Ectodermal cell (in vitro differentiated cells): ENCODE data around the gene GABRR3.

Experiments used
- H3K27ac ChIP-seq: 2 replicates; pipeline ENCODE4 v1.7.0; 2013; ENCODE audit warnings: mild to moderate bottlenecking, low read depth, low read length; ENCODE audit not compliant: insufficient read depth, poor library complexity, severe bottlenecking
- H3K27me3 ChIP-seq: 2 replicates; pipeline ENCODE4 v1.7.0; 2013; ENCODE audit warnings: mild to moderate bottlenecking, low read length; ENCODE audit not compliant: insufficient read depth, control insufficient read depth, poor library complexity, severe bottlenecking
- H3K36me3 ChIP-seq: one replicate; pipeline ENCODE4 v1.7.0; 2013; ENCODE audit warnings: low read length; ENCODE audit not compliant: control insufficient read depth, insufficient read depth
- H3K4me1 ChIP-seq: one replicate; pipeline ENCODE4 v1.7.0; 2013; ENCODE audit warnings: low read length; ENCODE audit not compliant: control insufficient read depth, insufficient read depth
- H3K4me3 ChIP-seq: 2 replicates; pipeline ENCODE4 v1.7.0; 2013; ENCODE audit warnings: low read depth, low read length, control low read depth; ENCODE audit not compliant: insufficient read depth
- H3K9me3 ChIP-seq: 2 replicates; pipeline ENCODE4 v1.7.0; 2013; ENCODE audit warnings: mild to moderate bottlenecking, low read length, moderate library complexity; ENCODE audit not compliant: control insufficient read depth
- WGBS, 2 experiments: methylation state at CpG; one replicate each; pipeline ENCODE4 v1.1.7; 2013; ENCODE audit warnings: missing lambda C conversion rate in 2 of 2; 5-methylcytosine and 5-hydroxymethylcytosine counted together

GABRR3 gene

DNA sequence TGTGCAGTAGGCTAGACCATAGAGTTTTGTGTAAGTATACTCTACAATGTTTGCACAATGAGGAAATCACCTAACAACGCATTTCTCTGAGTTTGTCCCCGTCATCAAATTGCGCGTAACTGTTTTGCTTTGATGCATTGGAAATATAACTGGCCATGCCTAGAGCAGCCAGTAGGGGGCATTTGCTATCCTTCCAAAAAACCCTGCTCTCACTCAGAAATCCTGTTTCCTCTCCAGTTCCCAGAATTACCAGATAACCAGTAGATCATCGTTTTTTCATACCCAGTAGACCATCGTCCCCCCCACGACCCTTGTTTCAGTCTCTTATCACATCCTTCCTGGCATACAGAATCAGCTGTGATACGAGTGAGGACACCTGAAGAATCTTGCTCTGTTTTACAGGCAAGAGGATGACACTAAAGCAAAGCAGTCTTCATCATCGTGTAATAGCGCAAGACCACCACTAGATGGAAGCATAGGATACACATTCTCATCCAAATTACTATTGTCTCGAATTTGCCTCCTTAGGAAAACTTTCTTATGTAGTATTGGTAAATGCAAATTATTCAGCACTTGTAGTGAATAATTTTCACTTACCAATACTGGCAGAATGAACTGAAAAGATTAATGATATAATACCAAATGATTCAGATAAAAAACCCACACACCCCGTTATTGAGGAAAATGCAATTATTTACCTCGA is 4.4 kb upstream of the GABRR3 start:
- H3K27me3 ChIP-seq = no peaks in the 10 kb centered on the region
- 10 to 12% methylated on average over 10 of the region's 13 CpGs for WGBS, 2 experiments
- no peaks in the 10 kb centered on the region for H3K36me3 ChIP-seq
- no peaks in the 10 kb centered on the region for H3K4me1 ChIP-seq
- no peak overlapping the region for H3K27ac ChIP-seq
- peak overlapping the region; percentile 35 for H3K4me3 ChIP-seq
- peaks cover 3% of the 10 kb centered on the region for H3K9me3 ChIP-seq

DNA sequence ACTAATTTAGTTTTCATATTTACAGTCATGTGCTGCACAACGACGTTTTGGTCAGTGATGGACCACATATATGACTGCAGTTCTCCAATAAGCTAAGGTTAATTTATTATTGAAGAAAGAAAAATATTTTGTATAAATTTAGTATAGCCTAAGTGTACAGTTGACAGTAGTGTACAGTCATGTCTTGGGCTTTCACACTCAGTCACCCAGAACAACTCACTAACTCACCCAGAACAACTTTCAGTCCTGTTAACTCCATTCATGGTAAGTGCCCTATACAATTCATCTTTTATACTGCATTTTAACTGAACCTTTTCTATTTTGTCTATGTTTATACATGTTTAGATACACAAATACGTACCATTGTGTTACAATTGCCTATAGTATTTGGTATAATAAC is 3.8 kb upstream of the GABRR3 start:
- H3K27ac ChIP-seq = no peak overlapping the region
- H3K4me3 ChIP-seq = no peak overlapping the region
- no peaks in the 10 kb centered on the region for H3K27me3 ChIP-seq
- H3K36me3 ChIP-seq = no peaks in the 10 kb centered on the region
- peaks cover 3% of the 10 kb centered on the region for H3K9me3 ChIP-seq
- 93% methylated on average over 3 of the region's 3 CpGs for WGBS, 2 experiments
- no peaks in the 10 kb centered on the region for H3K4me1 ChIP-seq

DNA sequence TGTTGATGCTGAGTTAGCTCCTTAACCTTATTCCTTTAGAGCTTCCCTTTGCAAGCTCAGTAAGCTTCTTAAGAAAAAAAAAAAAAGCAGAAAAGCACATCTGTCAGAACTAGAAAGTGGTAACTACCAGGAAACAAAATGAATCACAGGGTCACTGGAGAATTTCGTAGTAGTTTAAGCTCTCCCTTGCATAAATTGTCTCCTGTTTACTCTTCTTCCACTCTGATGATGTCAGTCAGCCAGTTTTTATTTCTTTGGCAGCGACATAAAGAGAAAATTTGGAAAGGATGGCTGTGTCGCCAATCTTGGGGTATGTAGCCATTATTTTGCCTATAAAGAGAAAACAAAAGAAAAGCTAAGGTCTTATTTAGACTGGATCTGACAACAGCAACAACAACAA is 3.2 kb upstream of the GABRR3 start:
- H3K4me3 ChIP-seq = no peak overlapping the region
- no peaks in the 10 kb centered on the region for H3K36me3 ChIP-seq
- H3K9me3 ChIP-seq = peaks cover 3% of the 10 kb centered on the region
- WGBS, 2 experiments = 90 to 93% methylated on average over 3 of the region's 3 CpGs
- no peaks in the 10 kb centered on the region for H3K4me1 ChIP-seq
- H3K27me3 ChIP-seq = no peaks in the 10 kb centered on the region
- no peak overlapping the region for H3K27ac ChIP-seq

DNA sequence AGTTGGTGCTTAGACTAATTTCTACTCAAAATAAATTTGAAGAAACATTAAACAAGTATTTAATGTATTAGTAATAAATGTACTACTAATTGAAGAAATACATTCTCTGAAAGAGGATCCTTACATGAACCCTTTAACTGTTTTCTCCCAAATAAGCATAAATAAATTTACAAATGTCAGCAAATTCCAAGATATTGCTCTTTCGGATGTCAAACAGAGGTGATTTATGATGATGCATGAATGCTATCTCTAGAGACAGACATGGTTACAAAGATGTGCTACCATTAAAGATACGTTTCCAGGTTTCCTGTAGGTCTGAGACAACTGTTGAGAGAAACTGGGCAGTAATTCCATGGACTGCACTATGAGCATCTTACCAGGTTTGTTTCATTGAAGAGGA is 629 bp downstream of the GABRR3 start:
- Histone ChIP-seq H3K27me3 (no peaks in the 10 kb centered on the region), H3K4me1 (no peaks in the 10 kb centered on the region), H3K27ac (no peak overlapping the region), H3K4me3 (no peak overlapping the region), H3K36me3 (no peaks in the 10 kb centered on the region), H3K9me3 (no peaks in the 10 kb centered on the region)
- 91 to 94% methylated on average over 2 of the region's 2 CpGs for WGBS, 2 experiments

DNA sequence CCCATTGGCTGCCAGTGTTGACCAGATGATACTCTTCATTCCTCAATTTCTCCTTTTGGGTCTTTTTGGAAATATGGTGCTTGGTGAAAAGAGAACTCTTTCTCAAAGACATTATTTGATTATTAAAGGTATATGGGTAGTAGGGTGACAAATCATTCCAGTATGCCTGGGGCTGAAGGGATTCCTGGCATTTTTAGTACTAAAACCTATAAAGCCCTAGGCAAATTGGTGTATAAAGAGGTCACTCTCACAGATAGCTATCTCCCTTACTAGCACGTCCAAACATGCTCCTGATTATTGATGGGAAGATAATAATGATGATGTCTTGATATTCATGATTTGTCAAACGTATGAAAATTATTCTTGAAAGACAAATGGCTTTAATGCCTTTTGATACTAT is 1.1 kb downstream of the GABRR3 start:
- WGBS, 2 experiments = 94% methylated on average over 2 of the region's 2 CpGs; no CpG with 5 or more reads in 1 of the 2 experiments
- no peaks in the 10 kb centered on the region for H3K9me3 ChIP-seq
- H3K27ac ChIP-seq = no peak overlapping the region
- no peaks in the 10 kb centered on the region for H3K4me1 ChIP-seq
- no peaks in the 10 kb centered on the region for H3K36me3 ChIP-seq
- no peaks in the 10 kb centered on the region for H3K27me3 ChIP-seq
- no peak overlapping the region for H3K4me3 ChIP-seq

DNA sequence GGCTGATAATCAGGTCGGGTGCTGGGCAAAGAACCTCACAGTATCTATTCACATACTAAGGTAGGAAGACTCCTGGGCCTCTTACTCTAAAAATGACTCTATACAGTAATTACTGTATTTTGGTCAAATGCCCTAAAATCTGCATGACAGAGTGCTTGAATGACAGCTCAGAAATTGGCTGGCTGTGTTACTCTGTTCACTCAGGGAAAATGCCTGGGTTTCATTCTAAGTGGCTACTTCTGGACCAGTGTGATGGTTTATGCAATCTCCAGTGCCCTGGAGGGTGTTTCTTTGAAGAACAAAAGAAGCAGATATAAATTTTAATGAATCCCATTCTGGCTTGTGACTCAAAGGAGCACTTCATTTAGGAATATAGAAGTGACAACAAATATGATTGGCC is 2.2 kb downstream of the GABRR3 start:
- Histone ChIP-seq H3K27ac (no peak overlapping the region), H3K27me3 (no peaks in the 10 kb centered on the region), H3K4me3 (no peak overlapping the region), H3K36me3 (no peaks in the 10 kb centered on the region), H3K4me1 (no peaks in the 10 kb centered on the region), H3K9me3 (no peaks in the 10 kb centered on the region)
- WGBS, 2 experiments = 83 to 100% methylated on average over 1 of the region's 1 CpG

DNA sequence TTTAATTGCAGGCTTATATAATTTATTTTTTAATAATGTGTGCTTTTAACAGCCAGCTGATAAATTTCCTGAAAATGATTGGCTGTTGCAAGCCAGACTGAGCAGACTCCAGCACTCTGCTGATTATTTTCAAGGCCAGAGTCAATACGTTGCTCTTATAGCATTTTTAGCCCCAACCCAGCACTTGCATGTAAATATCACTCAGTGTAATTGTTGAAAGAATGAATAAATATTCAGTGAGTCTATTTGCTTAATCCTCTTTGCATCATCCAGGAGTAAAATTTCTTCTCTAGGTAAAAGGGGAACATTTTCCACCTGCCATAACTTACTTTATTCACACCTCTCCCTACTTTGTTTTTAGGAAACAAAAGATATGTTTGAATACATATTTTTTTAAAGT is 2.9 kb downstream of the GABRR3 start:
- no peak overlapping the region for H3K4me3 ChIP-seq
- WGBS, 2 experiments = 33 to 85% methylated on average over 1 of the region's 1 CpG

DNA sequence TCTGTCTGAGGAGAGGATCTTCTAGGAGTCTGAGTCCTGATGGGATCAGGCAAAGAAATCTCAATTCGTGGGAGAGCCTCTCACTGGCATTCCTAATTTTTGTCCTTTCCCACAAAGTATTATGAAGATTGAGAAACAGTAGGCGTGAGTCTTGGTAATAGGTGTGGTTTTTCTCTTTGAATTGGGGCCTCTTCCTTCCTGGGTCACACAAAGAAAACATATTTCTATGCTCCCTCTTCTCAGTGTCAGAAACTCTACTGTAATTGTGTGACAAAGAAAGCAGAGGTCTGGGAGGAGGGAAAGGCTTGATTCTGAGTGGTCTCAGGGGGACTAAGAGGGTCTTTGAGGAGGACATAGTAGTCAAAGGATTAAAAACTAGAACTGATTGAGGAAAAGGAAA is 6.0 kb downstream of the GABRR3 start:
- WGBS, 2 experiments = 71 to 82% methylated on average over 1 to 2 of the region's 2 CpGs
- Histone ChIP-seq H3K36me3 (no peaks in the 10 kb centered on the region), H3K4me1 (no peaks in the 10 kb centered on the region), H3K27ac (no peak overlapping the region), H3K9me3 (no peaks in the 10 kb centered on the region), H3K4me3 (no peak overlapping the region), H3K27me3 (no peaks in the 10 kb centered on the region)

More for the DNA sequence above, 2.9 kb downstream of the GABRR3 start:
- no peaks in the 10 kb centered on the region for H3K4me1 ChIP-seq
- no peaks in the 10 kb centered on the region for H3K27me3 ChIP-seq
- no peaks in the 10 kb centered on the region for H3K36me3 ChIP-seq
- H3K27ac ChIP-seq = no peak overlapping the region
- H3K9me3 ChIP-seq = no peaks in the 10 kb centered on the region

DNA sequence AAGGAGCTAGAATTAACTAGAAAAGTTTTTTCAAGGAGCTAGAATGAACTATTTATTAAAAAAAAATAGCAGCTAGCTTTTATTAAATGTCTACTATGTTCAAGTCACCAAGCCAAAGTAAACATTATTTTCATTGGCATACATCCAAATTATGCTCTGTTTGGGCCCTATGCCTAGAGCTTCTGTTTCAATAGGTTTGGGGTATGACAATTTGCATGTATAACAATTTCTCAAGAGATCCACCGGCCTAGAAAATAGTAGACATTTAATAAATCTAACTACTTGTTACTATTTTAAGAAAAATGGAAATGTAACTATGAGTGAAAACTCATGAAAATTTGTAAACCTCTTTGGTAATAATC is 8.0 kb downstream of the GABRR3 start:
- Histone ChIP-seq H3K27me3 (no peaks in the 10 kb centered on the region), H3K9me3 (no peaks in the 10 kb centered on the region), H3K36me3 (no peaks in the 10 kb centered on the region), H3K27ac (no peak overlapping the region), H3K4me3 (no peak overlapping the region), H3K4me1 (no peaks in the 10 kb centered on the region)
- WGBS, 2 experiments = no CpG with 5 or more reads among the region's 1 CpG

DNA sequence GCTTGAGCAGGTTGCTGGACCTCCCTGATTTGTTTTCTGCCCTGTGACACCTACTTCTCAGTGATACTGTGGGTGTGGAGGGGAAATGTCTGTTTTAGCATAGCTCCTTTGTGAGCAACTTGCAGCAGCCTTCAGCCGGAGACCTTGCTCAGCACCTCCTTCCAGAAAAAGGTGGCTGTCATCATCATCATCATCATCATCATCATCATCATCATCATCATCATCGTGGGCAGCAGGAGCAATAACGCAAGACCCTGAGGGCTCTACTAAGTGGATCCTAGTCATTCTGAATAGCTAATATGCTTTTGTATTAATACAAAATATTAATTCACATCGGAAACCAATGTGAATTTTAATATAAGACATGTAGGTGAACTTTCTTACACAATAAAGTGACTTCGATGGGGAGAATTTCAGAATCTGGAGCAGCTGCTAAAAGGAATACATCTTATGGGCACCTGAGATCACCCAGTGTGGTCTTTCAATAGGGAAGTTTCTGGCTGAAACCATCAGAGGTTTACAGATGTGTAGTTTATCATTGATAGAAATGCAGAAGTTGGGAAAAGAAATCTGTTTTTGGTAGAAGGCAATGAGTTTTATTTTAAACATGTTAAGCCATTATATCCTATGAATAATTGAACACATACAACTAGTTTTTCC is 8.6 kb downstream of the GABRR3 start:
- no peaks in the 10 kb centered on the region for H3K4me1 ChIP-seq
- H3K36me3 ChIP-seq = no peaks in the 10 kb centered on the region
- no peak overlapping the region for H3K27ac ChIP-seq
- no peak overlapping the region for H3K4me3 ChIP-seq
- no peaks in the 10 kb centered on the region for H3K27me3 ChIP-seq
- 65 to 83% methylated on average over 3 to 4 of the region's 5 CpGs for WGBS, 2 experiments
- H3K9me3 ChIP-seq = no peaks in the 10 kb centered on the region
